Stimulated activated naive CD4-positive, alpha-beta T cell (primary cell): ENCODE data around the gene HARS1.
"Not testable (repeated sequence)": the region's sequence is repeated elsewhere in the genome, so short reads cannot be mapped to it uniquely, and the experiment has no call there.

Source experiments
- DNase-seq, 6 experiments: peaks; one replicate each; lab custom pipeline; 2025; lab: John Stamatoyannopoulos, UW

HARS1 gene

DNA sequence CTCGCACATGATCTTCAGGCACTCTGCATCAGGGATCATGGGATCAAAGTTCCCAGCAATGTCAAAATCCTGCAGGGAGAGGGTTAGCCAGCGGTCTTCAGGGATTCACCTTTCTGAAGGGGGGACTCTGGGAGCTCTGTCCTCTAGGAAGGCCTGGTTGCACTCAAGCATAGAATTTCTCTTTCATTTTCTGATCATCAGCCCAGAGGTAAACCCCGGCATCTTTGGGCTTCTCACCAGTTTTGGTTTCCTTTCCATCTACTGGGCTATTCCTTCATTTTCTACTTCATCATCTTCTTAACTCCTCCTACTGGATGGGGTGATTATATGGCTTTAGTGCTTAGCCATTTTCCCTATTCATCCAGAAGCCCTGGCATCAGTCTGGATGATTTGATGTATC lies 13.2 kb downstream of the HARS1 start:
- DNase-seq = no peak

- no peak for DNase-seq
Measured at GRCh38 chr5:140674629-140675028, 16.5 kb downstream of the HARS1 start.

DNA sequence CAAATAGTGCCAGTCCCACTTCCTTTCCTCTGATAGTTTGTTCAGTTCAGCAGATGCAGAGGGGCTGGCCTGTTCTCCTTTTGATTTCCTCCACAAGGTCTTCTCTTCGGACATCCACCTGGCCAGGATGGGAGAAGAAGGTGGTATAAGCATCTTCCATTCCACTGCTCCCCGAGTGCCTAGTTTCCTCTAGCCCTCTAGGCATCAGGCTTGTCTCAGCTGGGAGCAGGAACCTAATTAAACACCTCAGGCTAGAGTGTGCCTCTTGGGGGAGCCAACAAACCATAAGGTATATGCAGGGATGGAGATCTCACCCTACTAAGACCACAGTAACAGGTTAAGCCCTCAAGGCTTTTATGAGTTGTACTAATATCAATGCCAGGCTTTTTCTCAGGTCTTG lies 17.0 kb downstream of the HARS1 start:
- no peak for DNase-seq

DNA sequence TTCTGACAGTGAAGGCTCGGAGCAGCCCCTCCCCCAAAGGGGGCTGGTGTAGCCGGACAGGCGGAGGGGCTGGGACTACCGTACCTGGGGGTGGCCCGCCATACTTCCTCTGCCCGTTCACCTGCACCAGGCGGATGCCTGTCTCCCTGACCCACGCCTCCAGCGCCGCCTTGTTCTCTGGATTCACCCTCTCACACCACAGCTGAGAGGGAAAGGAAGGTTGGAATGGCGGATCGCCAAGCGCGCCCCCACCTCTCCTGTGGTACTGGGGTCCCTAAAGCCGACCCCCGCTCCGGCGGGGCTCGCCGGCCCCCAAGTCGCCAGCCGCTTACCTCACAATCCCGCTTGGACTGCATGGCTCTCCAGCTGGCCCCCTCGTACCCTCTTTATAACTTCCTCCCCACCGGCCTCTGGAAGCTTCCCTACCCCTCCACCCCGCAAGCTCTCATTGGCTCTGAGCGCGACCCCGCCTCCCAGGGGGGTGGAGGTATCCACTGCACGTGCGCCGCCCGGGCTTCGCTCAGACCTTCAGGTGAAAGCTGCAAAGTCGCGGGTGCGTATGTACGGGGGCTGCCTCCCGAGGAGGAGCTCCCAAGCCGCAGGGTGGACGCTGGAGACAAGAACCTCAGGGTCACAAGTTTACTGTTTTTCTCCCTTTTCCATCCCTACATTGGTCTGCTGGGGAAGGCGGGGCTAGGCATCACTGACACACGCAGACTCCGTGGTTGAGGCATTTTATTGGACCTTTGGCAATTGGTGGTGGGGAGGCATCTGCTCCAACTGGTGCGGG lies 17.8 kb downstream of the HARS1 start, which contains the start of gene DND1:
TSS of gene DND1 (minus strand) at position 390 of the 790 bp plus-strand sequence. CDS start at position 356, 34 bp downstream.
- DNase-seq = no peak

DNA sequence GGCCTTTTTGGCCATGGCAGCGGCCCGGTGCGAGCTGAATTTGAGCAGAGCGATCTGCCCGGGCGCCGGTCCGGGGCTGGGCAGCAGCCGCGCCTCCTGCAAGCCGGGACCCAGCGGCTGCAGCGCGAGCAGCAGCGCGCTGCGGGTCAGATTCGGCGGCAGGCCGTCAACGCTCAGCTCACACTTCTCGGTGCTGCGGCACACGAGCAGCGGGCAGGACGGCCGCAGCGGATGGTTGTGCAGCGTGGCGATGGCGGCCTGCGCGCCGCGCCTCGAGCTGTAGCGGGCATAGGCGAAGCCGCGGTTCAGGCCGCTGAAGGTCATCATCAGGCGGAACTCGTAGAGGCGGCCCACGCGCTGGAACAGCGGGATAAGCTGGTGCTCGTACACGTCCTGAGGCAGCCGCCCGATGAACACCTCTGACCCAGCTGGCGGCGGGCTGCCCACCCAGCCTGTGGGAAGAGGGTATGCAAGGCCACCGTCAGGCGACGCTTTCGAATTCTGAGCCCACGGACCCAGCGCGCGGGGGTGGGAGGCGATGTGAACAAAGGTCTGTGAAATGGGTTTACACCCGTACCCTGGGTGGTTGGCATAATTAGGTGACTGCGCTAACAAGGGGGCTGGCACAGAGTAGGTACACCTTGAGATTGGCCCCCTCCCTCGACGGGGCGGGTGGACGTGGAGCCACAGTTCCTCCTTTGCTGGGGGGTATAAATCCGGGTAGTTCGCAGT lies 18.5 kb downstream of the HARS1 start:
- no peak for DNase-seq

- DNase-seq = no peak
Measured at GRCh38 chr5:140671472-140672125, 19.6 kb downstream of the HARS1 start.

DNA sequence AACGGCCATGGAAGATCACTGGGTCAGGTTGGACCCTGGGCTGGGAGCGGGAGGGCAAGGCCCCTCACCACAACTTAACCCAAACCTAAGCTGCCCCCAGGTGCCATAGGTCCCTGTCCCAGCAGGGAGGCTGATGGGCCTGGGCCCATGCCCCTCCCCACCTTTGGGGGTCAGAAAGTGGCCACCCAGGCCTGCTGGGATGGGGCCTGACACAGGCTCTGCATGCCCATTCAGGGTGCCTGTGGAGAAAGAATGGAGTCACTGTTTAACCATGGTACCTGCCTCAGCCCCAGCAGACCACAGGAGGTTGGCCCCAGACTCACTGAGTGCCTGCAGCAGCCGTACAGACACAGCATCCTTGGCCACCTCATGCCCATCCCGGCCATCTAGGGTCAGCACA lies 20.1 kb downstream of the HARS1 start:
- not testable (repeated sequence) for DNase-seq

DNA sequence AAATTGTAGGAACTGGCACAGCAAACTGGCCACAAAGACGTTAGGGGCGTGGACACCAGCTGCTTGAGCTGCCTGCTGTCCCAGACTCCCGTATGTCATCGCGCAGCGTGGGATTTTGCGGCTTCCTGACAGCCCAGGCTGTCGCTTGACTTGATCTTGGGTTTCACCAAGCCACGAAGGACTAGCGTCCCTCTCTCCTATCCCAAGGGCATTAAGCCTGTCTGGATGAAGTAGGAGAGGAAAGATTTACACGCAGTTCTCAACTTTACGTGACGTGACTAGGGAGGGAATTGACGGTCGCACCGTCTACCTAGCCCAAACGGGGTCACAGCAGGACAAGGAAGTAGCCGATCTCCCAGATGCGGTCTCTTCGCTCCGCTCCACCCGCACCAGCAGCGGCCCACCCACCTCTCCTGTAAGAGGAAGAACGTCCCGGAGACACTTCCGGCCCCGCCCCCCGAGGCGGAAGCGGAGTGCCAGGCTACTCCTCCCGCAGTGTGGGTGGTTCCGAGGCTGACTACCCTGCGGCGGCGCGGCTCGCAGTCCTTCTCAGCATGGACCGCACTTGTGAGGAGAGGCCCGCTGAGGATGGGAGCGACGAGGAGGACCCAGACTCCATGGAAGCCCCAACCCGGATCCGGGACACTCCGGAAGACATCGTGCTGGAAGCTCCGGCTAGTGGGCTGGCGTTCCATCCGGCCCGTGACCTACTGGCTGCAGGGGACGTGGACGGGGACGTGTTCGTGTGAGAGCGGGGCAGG lies 26.6 kb downstream of the HARS1 start, which contains the start of gene WDR55:
TSS of gene WDR55 (plus strand) at position 546 of the 761 bp plus-strand sequence. CDS start at position 555, 9 bp downstream.
- DNase-seq = peak; percentile 92 to 95 (median 93)

DNA sequence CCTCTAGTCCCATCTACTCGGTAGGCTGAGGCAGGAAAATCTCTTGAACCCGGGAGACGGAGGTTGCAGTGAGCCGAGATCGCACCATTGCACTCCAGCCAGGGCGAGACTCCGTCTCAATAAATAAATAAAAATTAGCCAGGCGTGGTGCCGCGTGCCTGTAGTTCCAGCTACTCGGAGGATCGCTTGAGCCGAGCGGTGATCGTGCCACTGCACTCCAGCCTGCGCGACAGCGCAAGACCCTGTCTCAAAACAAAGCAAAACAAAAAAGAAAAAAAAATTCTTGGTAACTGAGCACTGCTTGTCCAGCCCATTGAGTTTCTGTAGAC lies 27.2 kb downstream of the HARS1 start:
- DNase-seq = no peak

- DNase-seq = not testable (repeated sequence)
Measured at GRCh38 chr5:140660371-140660770, 30.8 kb downstream of the HARS1 start.

DNA sequence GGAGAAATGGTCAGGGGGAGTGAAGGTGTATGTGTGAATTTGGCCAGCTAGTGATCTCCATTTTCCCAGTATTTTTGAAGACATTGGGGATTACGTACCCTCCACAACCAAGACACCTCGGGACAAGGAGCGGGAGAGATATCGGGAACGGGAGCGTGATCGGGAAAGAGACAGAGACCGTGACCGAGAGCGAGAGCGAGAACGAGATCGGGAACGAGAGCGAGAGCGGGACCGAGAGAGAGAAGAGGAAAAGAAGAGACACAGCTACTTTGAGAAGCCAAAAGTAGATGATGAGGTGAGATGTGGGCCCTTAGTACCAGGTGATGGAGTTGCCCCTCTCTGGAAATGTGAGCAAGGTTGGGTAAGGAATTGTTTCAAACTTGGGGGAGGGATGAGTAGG lies 32.3 kb downstream of the HARS1 start:
- no peak for DNase-seq

GRCh38 chr5:140647042-140647419 lies 44.1 kb downstream of the HARS1 start:
- no peak for DNase-seq

DNA sequence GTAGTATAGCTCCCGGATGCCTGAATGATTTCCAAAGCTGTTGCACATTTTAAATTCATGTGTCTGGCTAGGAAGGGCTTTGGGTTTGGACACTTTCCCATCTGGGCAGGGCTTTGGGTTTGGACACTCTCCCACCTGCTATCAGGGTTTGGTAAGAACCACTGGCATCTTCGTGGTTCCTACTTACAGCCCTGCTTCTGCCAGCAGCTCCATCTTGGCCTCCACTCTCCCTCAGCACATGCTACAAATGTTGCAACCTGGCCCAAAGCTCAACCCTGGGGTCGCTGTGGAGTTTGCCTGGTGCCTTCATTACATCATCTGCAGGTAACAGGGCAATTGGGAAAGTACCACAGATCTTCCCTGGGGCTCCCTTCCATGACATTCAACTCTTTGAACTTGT lies 48.5 kb downstream of the HARS1 start:
- no peak for DNase-seq

GRCh38 chr5:140641716-140642115 lies 49.5 kb downstream of the HARS1 start:
- DNase-seq = no peak

- peak; percentile 91 to 96 (median 93) for DNase-seq
Measured at GRCh38 chr5:140639148-140639981, 51.8 kb downstream of the HARS1 start, which contains the start of gene TMCO6. TSS of gene TMCO6 (plus strand) at chr5:140639451. CDS start at chr5:140639528, 77 bp downstream.

GRCh38 chr5:140638898-140639147 lies 52.3 kb downstream of the HARS1 start:
- not testable (repeated sequence) for DNase-seq

DNA sequence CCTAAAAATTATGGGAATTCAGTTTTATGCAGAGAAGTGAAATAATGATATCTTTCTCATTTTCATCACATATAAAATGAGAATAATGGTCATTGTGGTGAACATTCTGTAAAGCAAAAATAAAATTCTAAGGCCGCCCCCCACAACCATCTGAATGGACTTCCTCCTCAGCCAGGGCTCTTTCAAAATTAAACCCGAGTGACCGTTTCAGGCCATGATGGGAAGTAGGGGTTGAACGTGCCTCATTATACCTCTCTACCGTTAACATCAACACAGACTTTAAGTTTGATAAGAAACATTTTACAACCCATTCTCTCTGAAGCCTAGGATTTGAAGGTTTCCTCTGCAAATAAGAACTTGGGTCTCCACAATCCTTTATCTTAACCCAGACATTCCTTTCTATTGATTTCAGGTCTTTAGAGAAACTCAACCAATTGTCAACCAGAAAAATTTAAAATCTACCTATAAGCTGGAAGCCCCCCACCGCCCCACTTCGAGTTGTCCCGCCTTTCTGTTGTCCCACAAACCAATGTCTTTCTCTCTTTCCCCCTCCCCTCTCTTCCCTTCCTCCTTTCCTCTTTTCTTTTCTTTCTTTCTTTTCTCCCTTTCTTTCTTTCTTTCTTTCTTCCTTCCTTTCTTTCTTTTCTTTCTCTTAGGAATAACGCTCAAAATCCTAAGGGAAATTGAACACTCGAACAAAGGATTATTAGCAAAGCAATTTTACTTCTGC lies 53.6 kb downstream of the HARS1 start:
- no peak for DNase-seq

DNA sequence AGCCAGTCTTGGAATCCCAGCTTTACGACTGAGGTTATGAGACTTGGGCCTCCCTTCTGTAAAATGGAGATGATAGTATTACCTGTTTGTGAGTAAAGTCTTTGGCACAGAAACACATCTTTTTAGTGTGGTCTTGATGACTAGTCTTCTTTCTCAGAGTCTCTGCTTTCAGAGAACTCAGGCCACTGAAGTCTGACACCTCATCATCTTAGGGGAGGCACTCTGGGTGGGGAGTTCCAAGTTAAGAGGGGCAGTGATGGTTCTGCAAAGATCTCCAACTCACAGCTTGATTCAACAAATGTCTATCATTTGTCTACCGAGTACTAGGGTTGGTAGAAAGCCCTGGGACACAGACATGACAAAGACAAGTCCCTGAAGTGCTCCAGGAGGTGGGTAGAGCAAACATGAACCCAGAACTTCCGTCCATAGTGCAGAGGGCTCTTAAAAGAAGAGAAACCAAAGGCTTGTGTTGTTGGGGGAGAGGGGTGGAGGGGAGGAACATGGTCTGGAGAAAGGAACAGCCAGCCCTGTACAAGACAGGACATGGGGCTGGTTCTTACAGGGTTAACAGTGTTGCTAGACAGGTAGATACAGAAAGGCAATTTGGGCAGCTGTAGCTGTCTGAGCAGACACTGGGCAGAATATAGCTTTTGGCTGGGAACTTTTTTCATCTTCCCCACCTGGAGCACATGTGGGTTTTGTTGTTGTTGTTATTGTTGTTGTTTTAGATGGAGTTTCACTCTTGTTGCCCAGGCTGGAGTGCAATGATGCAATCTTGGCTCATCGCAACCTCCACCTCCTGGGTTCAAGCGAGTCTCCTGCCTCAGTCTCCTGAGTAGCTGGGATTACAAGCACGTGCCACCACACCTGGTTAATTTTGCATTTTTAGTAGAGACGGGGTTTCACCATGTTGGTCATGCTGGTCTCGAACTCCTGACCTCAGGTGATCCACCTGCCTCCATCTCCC lies 55.6 kb downstream of the HARS1 start:
- DNase-seq = no peak

DNA sequence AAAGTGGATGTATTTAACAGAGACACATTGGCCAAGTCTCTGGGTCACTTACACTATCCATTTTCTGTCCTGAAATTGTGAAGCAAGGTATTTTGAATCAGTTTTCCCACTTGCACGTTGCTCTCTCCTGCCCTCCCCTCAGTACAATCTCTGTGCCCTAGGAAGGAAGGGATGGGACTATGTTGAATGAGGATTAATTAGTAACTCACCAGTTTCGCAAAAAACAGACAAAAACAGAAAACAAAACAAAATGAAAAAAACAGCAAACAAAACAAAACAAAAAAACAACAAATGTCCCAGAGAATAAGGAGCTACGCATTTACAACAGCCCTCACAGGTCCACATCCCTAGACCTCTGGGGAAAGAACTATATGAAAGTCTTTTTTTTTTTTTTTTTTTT lies 57.1 kb downstream of the HARS1 start:
- no peak for DNase-seq
